Measurements from ENCODE around the gene POLR3K.
A peak's percentile ranks its signal among the peaks of the same experiment; 100 is the strongest.

POLR3K gene

GRCh38 chr16:96935-97381, 43.5 kb upstream of the POLR3K start (continued):
- TF ChIP-seq, protein P1, sequence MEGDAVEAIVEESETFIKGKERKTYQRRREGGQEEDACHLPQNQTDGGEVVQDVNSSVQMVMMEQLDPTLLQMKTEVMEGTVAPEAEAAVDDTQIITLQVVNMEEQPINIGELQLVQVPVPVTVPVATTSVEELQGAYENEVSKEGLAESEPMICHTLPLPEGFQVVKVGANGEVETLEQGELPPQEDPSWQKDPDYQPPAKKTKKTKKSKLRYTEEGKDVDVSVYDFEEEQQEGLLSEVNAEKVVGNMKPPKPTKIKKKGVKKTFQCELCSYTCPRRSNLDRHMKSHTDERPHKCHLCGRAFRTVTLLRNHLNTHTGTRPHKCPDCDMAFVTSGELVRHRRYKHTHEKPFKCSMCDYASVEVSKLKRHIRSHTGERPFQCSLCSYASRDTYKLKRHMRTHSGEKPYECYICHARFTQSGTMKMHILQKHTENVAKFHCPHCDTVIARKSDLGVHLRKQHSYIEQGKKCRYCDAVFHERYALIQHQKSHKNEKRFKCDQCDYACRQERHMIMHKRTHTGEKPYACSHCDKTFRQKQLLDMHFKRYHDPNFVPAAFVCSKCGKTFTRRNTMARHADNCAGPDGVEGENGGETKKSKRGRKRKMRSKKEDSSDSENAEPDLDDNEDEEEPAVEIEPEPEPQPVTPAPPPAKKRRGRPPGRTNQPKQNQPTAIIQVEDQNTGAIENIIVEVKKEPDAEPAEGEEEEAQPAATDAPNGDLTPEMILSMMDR (tag by site-specific recombination; IDR thresholded peaks at IDR 0.05) = peak; percentile 99
- TF ChIP-seq ZNF324 (tag by site-specific recombination; IDR thresholded peaks at IDR 0.05) = peak; percentile 85
- no peak for TF ChIP-seq TSHZ1 (tag by site-specific recombination; IDR thresholded peaks at IDR 0.05; ENCODE audit: borderline replicate concordance)
- TF ChIP-seq YY1 (tag by site-specific recombination; IDR thresholded peaks at IDR 0.05) = no peak
- no peak for TF ChIP-seq ZNF211 (tag by site-specific recombination; IDR thresholded peaks at IDR 0.05; ENCODE audit: low read depth)
- TF ChIP-seq ZNF785 (tag by site-specific recombination; IDR thresholded peaks at IDR 0.05) = no peak
- no peak for TF ChIP-seq ZNF114 (tag by site-specific recombination; IDR thresholded peaks at IDR 0.05)
- TF ChIP-seq, protein P2, sequence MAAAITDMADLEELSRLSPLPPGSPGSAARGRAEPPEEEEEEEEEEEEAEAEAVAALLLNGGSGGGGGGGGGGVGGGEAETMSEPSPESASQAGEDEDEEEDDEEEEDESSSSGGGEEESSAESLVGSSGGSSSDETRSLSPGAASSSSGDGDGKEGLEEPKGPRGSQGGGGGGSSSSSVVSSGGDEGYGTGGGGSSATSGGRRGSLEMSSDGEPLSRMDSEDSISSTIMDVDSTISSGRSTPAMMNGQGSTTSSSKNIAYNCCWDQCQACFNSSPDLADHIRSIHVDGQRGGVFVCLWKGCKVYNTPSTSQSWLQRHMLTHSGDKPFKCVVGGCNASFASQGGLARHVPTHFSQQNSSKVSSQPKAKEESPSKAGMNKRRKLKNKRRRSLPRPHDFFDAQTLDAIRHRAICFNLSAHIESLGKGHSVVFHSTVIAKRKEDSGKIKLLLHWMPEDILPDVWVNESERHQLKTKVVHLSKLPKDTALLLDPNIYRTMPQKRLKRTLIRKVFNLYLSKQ (tag by site-specific recombination; IDR thresholded peaks at IDR 0.05; ENCODE audit: borderline replicate concordance) = no peak
- 0 out of 2 replicates have a peak, but pooled peaks have one; percentile 31 for TF ChIP-seq ZNF10 (tag by site-specific recombination; IDR thresholded peaks at IDR 0.05)
- TF ChIP-seq ZNF23 (tag by site-specific recombination; IDR thresholded peaks at IDR 0.05; ENCODE audit: borderline replicate concordance) = no peak
- no peak for TF ChIP-seq SALL2 (tag by site-specific recombination; IDR thresholded peaks at IDR 0.05; ENCODE audit: borderline replicate concordance)
- peak; percentile 88 for TF ChIP-seq HIC1 (tag by site-specific recombination; IDR thresholded peaks at IDR 0.05)
- TF ChIP-seq ZNF184 (tag by site-specific recombination; IDR thresholded peaks at IDR 0.05) = 0 out of 2 replicates have a peak, but pooled peaks have one; percentile 37
- TF ChIP-seq ZNF48 (tag by site-specific recombination; IDR thresholded peaks at IDR 0.05) = no peak
- TF ChIP-seq ZNF174 (tag by site-specific recombination; IDR thresholded peaks at IDR 0.05) = no peak
- no peak for TF ChIP-seq ZNF140 (tag by site-specific recombination; IDR thresholded peaks at IDR 0.05)
- TF ChIP-seq ZNF548 (tag by site-specific recombination; IDR thresholded peaks at IDR 0.05) = no peak
- TF ChIP-seq ATF2 (tag by site-specific recombination; IDR thresholded peaks at IDR 0.05; ENCODE audit: low read depth) = no peak
- TF ChIP-seq ZNF37A (tag by site-specific recombination; IDR thresholded peaks at IDR 0.05) = no peak
- no peak for TF ChIP-seq ZNF521 (tag by site-specific recombination; IDR thresholded peaks at IDR 0.05)
- TF ChIP-seq MEIS1 (CRISPR knock-in tag; IDR thresholded peaks at IDR 0.05; ENCODE audit: borderline replicate concordance) = no peak
- 0 out of 2 replicates have a peak, but pooled peaks have one; percentile 42 for TF ChIP-seq ZNF843 (tag by site-specific recombination; IDR thresholded peaks at IDR 0.05)
- TF ChIP-seq ZNF660 (tag by site-specific recombination; IDR thresholded peaks at IDR 0.05) = peak; percentile 51
- TF ChIP-seq ZNF335 (tag by site-specific recombination; conservative IDR thresholded peaks at IDR 0.05) = 0 out of 2 replicates have a peak, but pooled peaks have one; percentile 12
- peak; percentile 80 for TF ChIP-seq SP7 (tag by site-specific recombination; IDR thresholded peaks at IDR 0.05)
- peak; percentile 77 for TF ChIP-seq GLIS1 (tag by site-specific recombination; IDR thresholded peaks at IDR 0.05)
- TF ChIP-seq ZNF391 (tag by site-specific recombination; IDR thresholded peaks at IDR 0.05; ENCODE audit: borderline replicate concordance, low read depth) = peak; percentile 51; the same call in 1 of the 2 replicates
- TF ChIP-seq GLIS2 (tag by site-specific recombination; IDR thresholded peaks at IDR 0.05) = peak; percentile 70
- TF ChIP-seq KLF9 (tag by site-specific recombination; IDR thresholded peaks at IDR 0.05; ENCODE audit: low read depth) = peak; percentile 98
- peak; percentile 56 for TF ChIP-seq ZIC2 (tag by site-specific recombination; IDR thresholded peaks at IDR 0.05)
- peak; percentile 65 for TF ChIP-seq ZNF341 (tag by site-specific recombination; IDR thresholded peaks at IDR 0.05; ENCODE audit: low read depth)
- TF ChIP-seq ZNF626 (tag by site-specific recombination; IDR thresholded peaks at IDR 0.05) = no peak

All from HEK293 (cell line).